Renal pelvis (tissue), 4 donors: ENCODE data around the gene TTC28. TPM values are rescaled to one million over a fixed set of nuclear protein-coding genes. Genes with fewer than 3 reads are reported as not detected.
"Not testable (repeated sequence)": the region's sequence is repeated elsewhere in the genome, so short reads cannot be mapped to it uniquely, and the experiment has no call there.

Experiments used
- DNase-seq: peaks from one replicate; pipeline ENCODE4 v3.0.0-alpha.2; 2013
- polyA plus RNA-seq, 3 donors: library from polyadenylated mRNA; unstranded; fragments of 120-200 nt; gene quantifications; one replicate each; pipeline ENCODE4 v1.2.1, GENCODE V29; 2013; ENCODE audit not compliant: insufficient read length in 3 of 3

The TTC28 gene
- polyA plus RNA-seq, 3 donors, result 31.4 to 47.3 (median 36.4) TPM

GRCh38 chr22:28187612-28188011 is 492.0 kb downstream of the TTC28 start:
- DNase-seq, result no peak

- DNase-seq, result no peak
Measured at GRCh38 chr22:28186641-28187040, 493.0 kb downstream of the TTC28 start.

- no peak for DNase-seq
Measured at GRCh38 chr22:28185130-28185529, 494.5 kb downstream of the TTC28 start.

- DNase-seq, result no peak
Measured at GRCh38 chr22:28183078-28183860, 496.4 kb downstream of the TTC28 start.

GRCh38 chr22:28180804-28181731 is 498.6 kb downstream of the TTC28 start:
- no peak for DNase-seq

- no peak for DNase-seq
Measured at GRCh38 chr22:28179392-28179791, 500.2 kb downstream of the TTC28 start.

- DNase-seq, result no peak
Measured at GRCh38 chr22:28175730-28176492, 503.7 kb downstream of the TTC28 start.

GRCh38 chr22:28174509-28174908 is 505.1 kb downstream of the TTC28 start:
- no peak for DNase-seq

- DNase-seq, result no peak
Measured at GRCh38 chr22:28172892-28173670, 506.6 kb downstream of the TTC28 start.

- no peak for DNase-seq
Measured at GRCh38 chr22:28171712-28172111, 507.9 kb downstream of the TTC28 start.

- DNase-seq, result no peak
Measured at GRCh38 chr22:28171115-28171514, 508.5 kb downstream of the TTC28 start.

- DNase-seq, result not testable (repeated sequence)
Measured at GRCh38 chr22:28169314-28169713, 510.3 kb downstream of the TTC28 start.

- DNase-seq, result no peak
Measured at GRCh38 chr22:28155808-28156207, 523.8 kb downstream of the TTC28 start.

GRCh38 chr22:28154861-28155260 is 524.8 kb downstream of the TTC28 start:
- no peak for DNase-seq

- DNase-seq, result no peak
Measured at GRCh38 chr22:28151151-28151816, 528.4 kb downstream of the TTC28 start.

- no peak for DNase-seq
Measured at GRCh38 chr22:28148816-28149465, 530.7 kb downstream of the TTC28 start.

GRCh38 chr22:28147401-28147800 is 532.2 kb downstream of the TTC28 start:
- DNase-seq, result no peak

- DNase-seq, result no peak
Measured at GRCh38 chr22:28146401-28147314, 533.0 kb downstream of the TTC28 start.
